SK-N-SH treated with all-trans-retinoic acid at 6 μM for 48 hours (cell line): ENCODE measurements around the gene KLK8.

Experiments
- ARNTL ChIP-seq: fragments of 450-650 bp; formaldehyde crosslinking; IDR thresholded peaks from 2 replicates; pipeline ENCODE4 v1.5.0; 2020; ENCODE audit warnings: low read depth, mild to moderate bottlenecking, moderate library complexity, borderline replicate concordance
- GLIS3 ChIP-seq: fragments of 250-450 bp; sonication (Bioruptor Pico); IDR thresholded peaks from 2 replicates; pipeline ENCODE4 v1.5.0; 2020; ENCODE audit warnings: mild to moderate bottlenecking, moderate library complexity
- PATZ1 ChIP-seq: fragments of 250-450 bp; sonication (Bioruptor Pico); IDR thresholded peaks from 2 replicates; pipeline ENCODE4 v1.8.0; 2020; ENCODE audit warnings: mild to moderate bottlenecking, moderate library complexity, borderline replicate concordance
- RARB ChIP-seq: fragments of 250-450 bp; sonication (Bioruptor Pico); IDR thresholded peaks from 2 replicates; pipeline ENCODE4 v1.8.0; 2021; ENCODE audit warnings: mild to moderate bottlenecking, moderate library complexity

GRCh38 chr19:50972795-50973376 lies 28.5 kb downstream of the KLK8 start:
- TF ChIP-seq ARNTL (CRISPR knock-in tag) (no peak), RARB (no peak), GLIS3 (CRISPR knock-in tag) (no peak), PATZ1 (CRISPR knock-in tag) (no peak)
